GM12878 (cell line): Measurements from ENCODE around the gene CPNE4. TPM values are rescaled to one million over a fixed set of nuclear protein-coding genes. Genes with fewer than 3 reads are reported as not detected.

Experiments
- ATAC-seq: fragments of 200-7000 bp; cut with Tn5 transposase; 3 replicates; pipeline ENCODE4 v1.9.1; 2020; ENCODE audit warnings: mild to moderate bottlenecking, moderate library complexity
- BruUV-seq: library from RNA; stranded (reverse); fragments of 400-500 nt; replicated peaks from 2 replicates; lab custom pipeline; 2021; lab: Mats Ljungman, UMichigan
- CTCF ChIA-PET: fragments of 300-600 bp; sonication (Branson Sonifier 250); formaldehyde crosslinking; extraction: SDS; loops from one replicate; lab custom pipeline; 2021; ENCODE audit warnings: inconsistent platforms; lab: Yijun Ruan, JAX
- POLR2A ChIA-PET: fragments of 350-600 bp; formaldehyde crosslinking; extraction: SDS; loops from one replicate; lab custom pipeline; 2021; ENCODE audit warnings: inconsistent platforms; lab: Charles Lee
- RAD21 ChIA-PET: fragments of 300-600 bp; sonication (Branson Sonifier 250); formaldehyde crosslinking; loops from one replicate; lab custom pipeline; 2023; ENCODE audit warnings: antibody characterized with exemption; ENCODE audit not compliant: unreplicated experiment; lab: Charles Lee
- SMC1A ChIA-PET: fragments of 300-600 bp; sonication (Branson Sonifier 250); formaldehyde crosslinking; loops from one replicate; lab custom pipeline; 2023; ENCODE audit not compliant: unreplicated experiment, uncharacterized antibody; lab: Charles Lee
- DNase-seq: peaks from one replicate; pipeline ENCODE4 v3.0.0-alpha.2; 2011; ENCODE audit warnings: low read depth, low spot score
- FAIRE-seq: peaks from 3 replicates; lab custom pipeline; 2011; peaks lifted over from hg19 to GRCh38; lab: Jason Lieb, UNC
- H2AFZ ChIP-seq: 2 replicates; pipeline ENCODE4 v1.6.0; 2011; ENCODE audit warnings: low read depth, low read length, control low read depth; ENCODE audit not compliant: control insufficient read depth
- H3K27ac ChIP-seq: 2 replicates; pipeline ENCODE4 v1.5.1; 2011; ENCODE audit warnings: control low read depth; ENCODE audit not compliant: control insufficient read depth, insufficient read depth
- H3K27me3 ChIP-seq, 2 experiments: replicated peaks in 1 of 2; 2 replicates each; pipeline versions ENCODE4 v1.6.0 to v1.6.1; 2011; ENCODE audit warnings: low read length in 1 of 2; ENCODE audit not compliant: control insufficient read depth in 2 of 2, insufficient read depth in 2 of 2
- H3K36me3 ChIP-seq, 2 experiments: 2 replicates each; pipeline ENCODE4 v1.5.1; 2011; ENCODE audit warnings: low read length in 1 of 2; ENCODE audit not compliant: control insufficient read depth in 2 of 2, insufficient read depth in 2 of 2
- H3K4me1 ChIP-seq: 2 replicates; pipeline ENCODE4 v1.6.1; 2011; ENCODE audit warnings: mild to moderate bottlenecking, low read length, moderate library complexity, mixed read lengths; ENCODE audit not compliant: control insufficient read depth, insufficient read depth
- H3K4me2 ChIP-seq: 2 replicates; pipeline ENCODE4 v1.6.0; 2011; ENCODE audit warnings: control low read depth; ENCODE audit not compliant: control insufficient read depth, insufficient read depth
- H3K4me3 ChIP-seq: fragments of 200-600 bp; sonication (generic); 2 replicates; pipeline ENCODE4 v1.5.1; 2016
- H3K79me2 ChIP-seq: 2 replicates; pipeline ENCODE4 v1.6.0; 2011; ENCODE audit warnings: low read length; ENCODE audit not compliant: control insufficient read depth, insufficient read depth
- H3K9ac ChIP-seq: 2 replicates; pipeline ENCODE4 v1.8.0; 2011; ENCODE audit warnings: low read length, control low read depth, mixed read lengths; ENCODE audit not compliant: control insufficient read depth, insufficient read depth
- H3K9me3 ChIP-seq: replicated peaks from 3 replicates; pipeline ENCODE4 v1.5.1; 2011; ENCODE audit warnings: mild to moderate bottlenecking, low read length; ENCODE audit not compliant: control insufficient read depth, insufficient read depth
- H4K20me1 ChIP-seq: 2 replicates; pipeline ENCODE4 v1.6.0; 2011; ENCODE audit not compliant: control insufficient read depth, insufficient read depth
- CREB1 ChIP-seq: IDR thresholded peaks from 2 replicates; pipeline ENCODE4 v1.6.1; 2012; ENCODE audit warnings: low read depth, mild to moderate bottlenecking, inconsistent platforms
- EED ChIP-seq: sonication (generic); IDR thresholded peaks from 2 replicates; pipeline ENCODE4 v1.6.1; 2016; ENCODE audit warnings: antibody characterized with exemption, low read depth
- MYC ChIP-seq: IDR thresholded peaks from 2 replicates; pipeline ENCODE4 v1.6.1; 2011; ENCODE audit warnings: mild to moderate bottlenecking, low read length, moderate library complexity, inconsistent platforms; ENCODE audit not compliant: insufficient read depth, insufficient replicate concordance, insufficient read length, severe bottlenecking
- NRF1 ChIP-seq: conservative IDR thresholded peaks from 2 replicates; pipeline ENCODE4 v1.6.1; 2011; ENCODE audit warnings: mild to moderate bottlenecking, low read depth, low read length, improper control_type of control experiment
- RAD21 ChIP-seq: IDR thresholded peaks from 2 replicates; pipeline ENCODE4 v1.6.1; 2011; ENCODE audit warnings: mild to moderate bottlenecking, low read depth, low read length, moderate library complexity; ENCODE audit not compliant: insufficient read depth
- WGBS: methylation state at CpG from one replicate; pipeline ENCODE4 v1.1.6; 2016; ENCODE audit warnings: low lambda C conversion rate; ENCODE audit not compliant: insufficient replicate concordance, insufficient coverage; ENCODE audit errors: missing lambda C conversion rate; 5-methylcytosine and 5-hydroxymethylcytosine counted together
- in situ Hi-C: fragments of 300-500 bp; cut with MboI; formaldehyde crosslinking; loops from 9 replicates; pipeline ENCODE4 v1.14.3; 2018; ENCODE audit warnings: mixed read lengths
- intact Hi-C: fragments of 100-400 bp; cut with micrococcal nuclease; formaldehyde crosslinking; loops from one replicate; pipeline ENCODE4 v1.14.2; 2022; ENCODE audit not compliant: unreplicated experiment
- polyA plus RNA-seq, 11 experiments: library from polyadenylated mRNA; depleted of rRNA in 4 of 11; unstranded in 6 of 11; stranded (reverse) in 5 of 11; fragments of >200 nt; fragmentation: Nextera tagmentation in 4 of 11; fragmentation: Illumina TruSeq in 1 of 11; extraction: Ambion mirVana in 4 of 11; extraction: Trizol in 1 of 11; gene quantifications; 1 replicate in 1 of 11; 2 replicates in 10 of 11; pipeline versions ENCODE4 v1.2.1 to v1.2.3, GENCODE V29; 2011 to 2016; ENCODE audit warnings: inconsistent platforms in 2 of 11, missing spikeins in 2 of 11, low read depth in 1 of 11
- total RNA-seq, 4 experiments: library from RNA; depleted of rRNA in 3 of 4; stranded (reverse); fragments of >200 nt in 3 of 4; fragmentation: Illumina TruSeq in 1 of 4; extraction: Trizol in 1 of 4; gene quantifications; 2 replicates each; pipeline versions ENCODE4 v1.2.1 to v1.2.3, GENCODE V29; 2013 to 2021
- TF ChIP-seq, protein P1 (sequence below): fragments of 450-650 bp; formaldehyde crosslinking; IDR thresholded peaks from 2 replicates; pipeline ENCODE4 v1.4.0; 2022; ENCODE audit warnings: mild to moderate bottlenecking, moderate library complexity
- TF ChIP-seq, protein P2 (sequence below): fragments of 450-650 bp; IDR thresholded peaks from 2 replicates; pipeline ENCODE4 v1.6.1; 2017; ENCODE audit warnings: low read depth, mild to moderate bottlenecking, moderate library complexity
- TF ChIP-seq, protein P3 (sequence below): fragments of 450-650 bp; IDR thresholded peaks from 2 replicates; pipeline ENCODE4 v1.6.1; 2017; ENCODE audit warnings: borderline replicate concordance
- TF ChIP-seq, protein P4 (sequence below): fragments of 450-650 bp; IDR thresholded peaks from 2 replicates; pipeline ENCODE4 v1.6.1; 2017; ENCODE audit warnings: mild to moderate bottlenecking, low read depth, inconsistent platforms; ENCODE audit not compliant: poor library complexity, severe bottlenecking

Gene CPNE4
- total and polyA plus RNA-seq, 10 of the 15 experiments (the other 5 are each of a cell fraction or from before 2014, with no cell fraction given): 0.17 to 1.9 (median 0.48) TPM; not detected in 1

DNA sequence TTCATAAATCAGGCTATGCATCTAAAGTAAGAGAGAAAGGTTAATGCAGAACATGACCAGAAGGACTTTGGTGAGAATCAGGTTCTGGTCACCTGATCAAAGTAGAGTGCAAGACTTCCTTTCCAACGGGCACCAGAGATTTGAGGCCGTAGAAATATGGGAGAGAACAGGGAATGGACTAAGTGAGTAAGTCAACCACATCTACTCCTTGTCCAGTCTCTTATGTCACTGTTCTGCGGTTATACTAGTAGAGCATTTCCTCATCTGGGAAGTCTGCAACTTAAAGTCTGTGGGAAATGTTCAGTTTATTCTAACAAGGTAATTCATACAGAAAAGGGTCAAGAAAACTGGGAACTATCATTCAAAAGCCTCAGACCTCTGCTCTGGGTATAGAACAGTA is 232.8 kb downstream of the CPNE4 start (continued):
- TF ChIP-seq, protein P1, sequence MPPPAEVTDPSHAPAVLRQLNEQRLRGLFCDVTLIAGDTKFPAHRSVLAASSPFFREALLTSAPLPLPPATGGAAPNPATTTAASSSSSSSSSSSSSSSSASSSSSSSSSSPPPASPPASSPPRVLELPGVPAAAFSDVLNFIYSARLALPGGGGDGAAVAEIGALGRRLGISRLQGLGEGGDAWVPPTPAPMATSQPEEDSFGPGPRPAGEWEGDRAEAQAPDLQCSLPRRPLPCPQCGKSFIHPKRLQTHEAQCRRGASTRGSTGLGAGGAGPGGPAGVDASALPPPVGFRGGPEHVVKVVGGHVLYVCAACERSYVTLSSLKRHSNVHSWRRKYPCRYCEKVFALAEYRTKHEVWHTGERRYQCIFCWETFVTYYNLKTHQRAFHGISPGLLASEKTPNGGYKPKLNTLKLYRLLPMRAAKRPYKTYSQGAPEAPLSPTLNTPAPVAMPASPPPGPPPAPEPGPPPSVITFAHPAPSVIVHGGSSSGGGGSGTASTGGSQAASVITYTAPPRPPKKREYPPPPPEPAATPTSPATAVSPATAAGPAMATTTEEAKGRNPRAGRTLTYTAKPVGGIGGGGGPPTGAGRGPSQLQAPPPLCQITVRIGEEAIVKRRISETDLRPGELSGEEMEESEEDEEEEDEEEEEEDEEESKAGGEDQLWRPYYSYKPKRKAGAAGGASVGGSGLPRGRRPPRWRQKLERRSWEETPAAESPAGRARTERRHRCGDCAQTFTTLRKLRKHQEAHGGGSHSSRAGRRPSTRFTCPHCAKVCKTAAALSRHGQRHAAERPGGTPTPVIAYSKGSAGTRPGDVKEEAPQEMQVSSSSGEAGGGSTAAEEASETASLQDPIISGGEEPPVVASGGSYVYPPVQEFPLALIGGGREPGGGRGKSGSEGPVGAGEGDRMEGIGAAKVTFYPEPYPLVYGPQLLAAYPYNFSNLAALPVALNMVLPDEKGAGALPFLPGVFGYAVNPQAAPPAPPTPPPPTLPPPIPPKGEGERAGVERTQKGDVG (CRISPR knock-in tag): no peak
- TF ChIP-seq, protein P2, sequence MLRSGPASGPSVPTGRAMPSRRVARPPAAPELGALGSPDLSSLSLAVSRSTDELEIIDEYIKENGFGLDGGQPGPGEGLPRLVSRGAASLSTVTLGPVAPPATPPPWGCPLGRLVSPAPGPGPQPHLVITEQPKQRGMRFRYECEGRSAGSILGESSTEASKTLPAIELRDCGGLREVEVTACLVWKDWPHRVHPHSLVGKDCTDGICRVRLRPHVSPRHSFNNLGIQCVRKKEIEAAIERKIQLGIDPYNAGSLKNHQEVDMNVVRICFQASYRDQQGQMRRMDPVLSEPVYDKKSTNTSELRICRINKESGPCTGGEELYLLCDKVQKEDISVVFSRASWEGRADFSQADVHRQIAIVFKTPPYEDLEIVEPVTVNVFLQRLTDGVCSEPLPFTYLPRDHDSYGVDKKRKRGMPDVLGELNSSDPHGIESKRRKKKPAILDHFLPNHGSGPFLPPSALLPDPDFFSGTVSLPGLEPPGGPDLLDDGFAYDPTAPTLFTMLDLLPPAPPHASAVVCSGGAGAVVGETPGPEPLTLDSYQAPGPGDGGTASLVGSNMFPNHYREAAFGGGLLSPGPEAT: no peak
- TF ChIP-seq CREB1 (no peak), RAD21 (no peak), NRF1 (no peak)

DNA sequence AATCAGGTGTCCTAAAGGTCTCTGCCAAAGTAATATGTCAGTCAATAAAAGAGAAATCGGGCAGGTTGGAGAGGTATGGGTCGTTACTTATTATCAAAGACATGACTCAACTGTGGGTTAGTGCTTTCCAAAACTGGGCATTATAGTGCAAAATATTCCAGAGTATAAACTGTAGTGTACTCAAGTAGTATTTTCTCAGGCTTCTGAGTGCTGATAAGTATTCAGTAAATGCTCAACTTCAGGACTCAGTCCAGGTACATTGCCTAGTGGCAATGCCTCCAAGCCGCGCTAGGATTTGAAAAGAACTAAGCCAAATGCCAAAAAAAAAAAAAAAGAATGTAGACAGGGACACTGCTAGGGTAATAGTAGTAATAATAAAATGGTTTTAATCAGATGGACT is 233.2 kb downstream of the CPNE4 start:
- H2AFZ ChIP-seq: no peak overlapping the region
- H3K36me3 ChIP-seq: no peaks in the 10 kb centered on the region
- no peak overlapping the region for H3K9ac ChIP-seq
- H3K4me1 ChIP-seq: no peaks in the 10 kb centered on the region
- no peaks in the 10 kb centered on the region for H3K79me2 ChIP-seq
- FAIRE-seq (no peak), DNase-seq (no peak), ATAC-seq (no peak)
- in situ Hi-C loops (no loop called here), intact Hi-C loops (no loop called here)
- 62% methylated on average over 4 of the region's 4 CpGs for WGBS
- POLR2A ChIA-PET: no interaction called here
- BruUV-seq: no TSS peak
- H3K9me3 ChIP-seq: no peaks in the 10 kb centered on the region
- no peak overlapping the region for H3K4me3 ChIP-seq
- SMC1A ChIA-PET: no interaction called here
- no peaks in the 10 kb centered on the region for H4K20me1 ChIP-seq
- CTCF ChIA-PET: interaction anchor here (1.2 kb wide), 1 partner anchor 32 kb away, joined by 3 read pairs; no protein-coding TSS in a partner anchor
- H3K27ac ChIP-seq: no peak overlapping the region
- RAD21 ChIA-PET: no interaction called here
- no peak overlapping the region for H3K4me2 ChIP-seq
- H3K27me3 ChIP-seq: no peaks in the 10 kb centered on the region
- TF ChIP-seq MYC (no peak), EED (no peak)
- TF ChIP-seq, protein P3, sequence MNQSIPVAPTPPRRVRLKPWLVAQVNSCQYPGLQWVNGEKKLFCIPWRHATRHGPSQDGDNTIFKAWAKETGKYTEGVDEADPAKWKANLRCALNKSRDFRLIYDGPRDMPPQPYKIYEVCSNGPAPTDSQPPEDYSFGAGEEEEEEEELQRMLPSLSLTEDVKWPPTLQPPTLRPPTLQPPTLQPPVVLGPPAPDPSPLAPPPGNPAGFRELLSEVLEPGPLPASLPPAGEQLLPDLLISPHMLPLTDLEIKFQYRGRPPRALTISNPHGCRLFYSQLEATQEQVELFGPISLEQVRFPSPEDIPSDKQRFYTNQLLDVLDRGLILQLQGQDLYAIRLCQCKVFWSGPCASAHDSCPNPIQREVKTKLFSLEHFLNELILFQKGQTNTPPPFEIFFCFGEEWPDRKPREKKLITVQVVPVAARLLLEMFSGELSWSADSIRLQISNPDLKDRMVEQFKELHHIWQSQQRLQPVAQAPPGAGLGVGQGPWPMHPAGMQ: no peak
- TF ChIP-seq, protein P1 (CRISPR knock-in tag): no peak
- TF ChIP-seq, protein P4, sequence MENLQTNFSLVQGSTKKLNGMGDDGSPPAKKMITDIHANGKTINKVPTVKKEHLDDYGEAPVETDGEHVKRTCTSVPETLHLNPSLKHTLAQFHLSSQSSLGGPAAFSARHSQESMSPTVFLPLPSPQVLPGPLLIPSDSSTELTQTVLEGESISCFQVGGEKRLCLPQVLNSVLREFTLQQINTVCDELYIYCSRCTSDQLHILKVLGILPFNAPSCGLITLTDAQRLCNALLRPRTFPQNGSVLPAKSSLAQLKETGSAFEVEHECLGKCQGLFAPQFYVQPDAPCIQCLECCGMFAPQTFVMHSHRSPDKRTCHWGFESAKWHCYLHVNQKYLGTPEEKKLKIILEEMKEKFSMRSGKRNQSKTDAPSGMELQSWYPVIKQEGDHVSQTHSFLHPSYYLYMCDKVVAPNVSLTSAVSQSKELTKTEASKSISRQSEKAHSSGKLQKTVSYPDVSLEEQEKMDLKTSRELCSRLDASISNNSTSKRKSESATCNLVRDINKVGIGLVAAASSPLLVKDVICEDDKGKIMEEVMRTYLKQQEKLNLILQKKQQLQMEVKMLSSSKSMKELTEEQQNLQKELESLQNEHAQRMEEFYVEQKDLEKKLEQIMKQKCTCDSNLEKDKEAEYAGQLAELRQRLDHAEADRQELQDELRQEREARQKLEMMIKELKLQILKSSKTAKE: no peak
